OCI-LY1 (cell line): ENCODE data around the gene CCDC7.
"Not testable (repeated sequence)": the region's sequence is repeated elsewhere in the genome, so short reads cannot be mapped to it uniquely, and the experiment has no call there.

Experiments
- CTCF ChIP-seq: fragments of 200-600 bp; sonication (generic), shearing (Covaris generic); IDR thresholded peaks from 2 replicates; pipeline ENCODE4 v1.5.1; 2017; ENCODE audit warnings: mild to moderate bottlenecking, antibody characterized with exemption, low read length, moderate library complexity, mixed read lengths
- EZH2 ChIP-seq: fragments of 200-600 bp; sonication (generic), shearing (Covaris generic); IDR thresholded peaks from 2 replicates; pipeline ENCODE4 v1.8.0; 2017; ENCODE audit warnings: borderline replicate concordance, mixed run types, mild to moderate bottlenecking, antibody characterized with exemption, low read length, moderate library complexity, mixed read lengths

- TF ChIP-seq CTCF, EZH2: not testable (repeated sequence)
Observed at GRCh38 chr10:32483019-32483502, 37.1 kb downstream of the CCDC7 start.
